ENCODE data around the gene TOR4A. TPM values are rescaled to one million over a fixed set of nuclear protein-coding genes. Genes with fewer than 3 reads are reported as not detected.

TOR4A gene
- total and polyA plus RNA-seq, 2 experiments from 2014 or later = 4.1 to 29.6 TPM

GRCh38 chr9:137232510-137232909, 45.0 kb upstream of the TOR4A start:
- in situ Hi-C loops (cut with MboI) = no loop called here
- no peak overlapping the region for H3K4me3 ChIP-seq
- 63 to 67% methylated on average over 21 to 23 of the region's 24 CpGs for WGBS, 2 experiments (ENCODE audit: low coverage in 1 of 2, low lambda C conversion rate in 2 of 2, missing lambda C conversion rate in 2 of 2)

GRCh38 chr9:137233143-137233980, 44.2 kb upstream of the TOR4A start:
- Histone ChIP-seq H3K4me2 (ENCODE audit: unreplicated experiment) (no peak overlapping the region), H4K20me1 (ENCODE audit: insufficient read depth) (no peaks in the 10 kb centered on the region), H3K4me3 (no peak overlapping the region), H3K9me2 (ENCODE audit: insufficient read depth) (no peaks in the 10 kb centered on the region), H2AFZ (no peak overlapping the region), H3K79me2 (ENCODE audit: insufficient read depth) (peaks cover 9% of the 10 kb centered on the region), H3K9me3 (ENCODE audit: low read depth) (no peaks in the 10 kb centered on the region), H3K27ac (no peak overlapping the region), H3K4me1 (ENCODE audit: insufficient read depth) (no peaks in the 10 kb centered on the region), H3K9ac (no peak overlapping the region), H3F3A (ENCODE audit: insufficient read depth) (no peaks in the 10 kb centered on the region), H3K27me3 (replicated peaks; ENCODE audit: insufficient read depth) (no peaks in the 10 kb centered on the region), H3K36me3 (ENCODE audit: low read depth) (no peaks in the 10 kb centered on the region)
- WGBS, 2 experiments (ENCODE audit: low coverage in 1 of 2, low lambda C conversion rate in 2 of 2, missing lambda C conversion rate in 2 of 2) = 59 to 63% methylated on average over 26 to 40 of the region's 40 CpGs
- no peak for DNase-seq
- TF ChIP-seq EZH2 (IDR thresholded peaks at IDR 0.05; ENCODE audit: insufficient read depth, poor library complexity, severe bottlenecking) (no peak), EZH2phosphoT487 (IDR thresholded peaks at IDR 0.05; ENCODE audit: insufficient read depth, low read depth) (no peak)
- in situ Hi-C loops (cut with MboI) = no loop called here

More at GRCh38 chr9:137232510-137232909, 45.0 kb upstream of the TOR4A start:
- no peaks in the 10 kb centered on the region for H3K9me3 ChIP-seq (ENCODE audit: low read depth)
- no peak overlapping the region for H3K4me2 ChIP-seq (ENCODE audit: unreplicated experiment)
- H2AFZ ChIP-seq = no peak overlapping the region
- no peaks in the 10 kb centered on the region for H3K4me1 ChIP-seq (ENCODE audit: insufficient read depth)
- H3K79me2 ChIP-seq (ENCODE audit: insufficient read depth) = 0 out of 2 replicates have a peak, but pooled peaks cover 3% of the 10 kb centered on the region
- no peaks in the 10 kb centered on the region for H3K27me3 ChIP-seq (replicated peaks; ENCODE audit: insufficient read depth)
- H3K27ac ChIP-seq = no peak overlapping the region
- no peak overlapping the region for H3K9ac ChIP-seq
- H4K20me1 ChIP-seq (ENCODE audit: insufficient read depth) = no peaks in the 10 kb centered on the region
- TF ChIP-seq EZH2phosphoT487 (IDR thresholded peaks at IDR 0.05; ENCODE audit: insufficient read depth, low read depth) (no peak), EZH2 (IDR thresholded peaks at IDR 0.05; ENCODE audit: insufficient read depth, poor library complexity, severe bottlenecking) (no peak)
- H3K9me2 ChIP-seq (ENCODE audit: insufficient read depth) = no peaks in the 10 kb centered on the region
- H3F3A ChIP-seq (ENCODE audit: insufficient read depth) = no peaks in the 10 kb centered on the region
- DNase-seq = no peak
- no peaks in the 10 kb centered on the region for H3K36me3 ChIP-seq (ENCODE audit: low read depth)

- H3K9ac ChIP-seq = no peak overlapping the region
- H3K27me3 ChIP-seq (replicated peaks; ENCODE audit: insufficient read depth) = no peaks in the 10 kb centered on the region
- H3K4me2 ChIP-seq (ENCODE audit: unreplicated experiment) = no peak overlapping the region
- 59 to 63% methylated on average over 14 to 39 of the region's 40 CpGs for WGBS, 2 experiments (ENCODE audit: low coverage in 1 of 2, low lambda C conversion rate in 2 of 2, missing lambda C conversion rate in 2 of 2)
- H3K27ac ChIP-seq = no peak overlapping the region
- DNase-seq = no peak
- peaks cover 17% of the 10 kb centered on the region for H3K79me2 ChIP-seq (ENCODE audit: insufficient read depth)
- no peaks in the 10 kb centered on the region for H3K9me3 ChIP-seq (ENCODE audit: low read depth)
- H3K4me3 ChIP-seq = no peak overlapping the region
- in situ Hi-C loops (cut with MboI) = no loop called here
- H3F3A ChIP-seq (ENCODE audit: insufficient read depth) = no peaks in the 10 kb centered on the region; the same call in 1 of the 2 replicates
- no peaks in the 10 kb centered on the region for H4K20me1 ChIP-seq (ENCODE audit: insufficient read depth)
- H2AFZ ChIP-seq = no peak overlapping the region
- H3K36me3 ChIP-seq (ENCODE audit: low read depth) = no peaks in the 10 kb centered on the region
- H3K9me2 ChIP-seq (ENCODE audit: insufficient read depth) = no peaks in the 10 kb centered on the region
- no peaks in the 10 kb centered on the region for H3K4me1 ChIP-seq (ENCODE audit: insufficient read depth)
- TF ChIP-seq EZH2 (IDR thresholded peaks at IDR 0.05; ENCODE audit: insufficient read depth, poor library complexity, severe bottlenecking) = no peak
- no peak for TF ChIP-seq EZH2phosphoT487 (IDR thresholded peaks at IDR 0.05; ENCODE audit: insufficient read depth, low read depth)
These were observed 43.4 kb upstream of the TOR4A start for GRCh38 chr9:137234055-137234697.

- Histone ChIP-seq H3K27ac (no peak overlapping the region), H3K36me3 (ENCODE audit: low read depth) (no peaks in the 10 kb centered on the region), H3K27me3 (replicated peaks; ENCODE audit: insufficient read depth) (no peaks in the 10 kb centered on the region), H4K20me1 (ENCODE audit: insufficient read depth) (no peaks in the 10 kb centered on the region), H3F3A (ENCODE audit: insufficient read depth) (no peaks in the 10 kb centered on the region; the same call in 1 of the 2 replicates), H3K79me2 (ENCODE audit: insufficient read depth) (peaks cover 24% of the 10 kb centered on the region), H2AFZ (no peak overlapping the region), H3K9ac (no peak overlapping the region), H3K4me3 (no peak overlapping the region), H3K9me3 (ENCODE audit: low read depth) (no peaks in the 10 kb centered on the region), H3K9me2 (ENCODE audit: insufficient read depth) (no peaks in the 10 kb centered on the region), H3K4me2 (ENCODE audit: unreplicated experiment) (no peak overlapping the region), H3K4me1 (ENCODE audit: insufficient read depth) (no peaks in the 10 kb centered on the region)
- in situ Hi-C loops (cut with MboI) = no loop called here
- 50 to 64% methylated on average over 15 to 17 of the region's 18 CpGs for WGBS, 2 experiments (ENCODE audit: low coverage in 1 of 2, low lambda C conversion rate in 2 of 2, missing lambda C conversion rate in 2 of 2)
- DNase-seq = no peak
- no peak for TF ChIP-seq EZH2phosphoT487 (IDR thresholded peaks at IDR 0.05; ENCODE audit: insufficient read depth, low read depth)
- TF ChIP-seq EZH2 (IDR thresholded peaks at IDR 0.05; ENCODE audit: insufficient read depth, poor library complexity, severe bottlenecking) = no peak
These were observed 42.6 kb upstream of the TOR4A start for GRCh38 chr9:137234758-137235423.
